ENCODE results near the gene PRKG1. TPM values are rescaled to one million over a fixed set of nuclear protein-coding genes. Genes with fewer than 3 reads are reported as not detected.
"Not testable (repeated sequence)": the region's sequence is repeated elsewhere in the genome, so short reads cannot be mapped to it uniquely, and the experiment has no call there.

Gene PRKG1
- total and polyA plus RNA-seq, 2 donors from 2014 or later: 3.6 to 14.8 TPM

- H3K9me3 ChIP-seq (ENCODE audit: control insufficient read depth in 2 of 3, insufficient read depth in 1 of 3, low read length in 3 of 3): no peaks in the 10 kb centered on the region
- no peak for DNase-seq
- no peaks in the 10 kb centered on the region for H3K27me3 ChIP-seq (ENCODE audit: control insufficient read depth, insufficient read depth, low read length)
- no peak overlapping the region for H3K9ac ChIP-seq (ENCODE audit: low read length in 3 of 3)
- no peak for FAIRE-seq
- TF ChIP-seq, protein P1, sequence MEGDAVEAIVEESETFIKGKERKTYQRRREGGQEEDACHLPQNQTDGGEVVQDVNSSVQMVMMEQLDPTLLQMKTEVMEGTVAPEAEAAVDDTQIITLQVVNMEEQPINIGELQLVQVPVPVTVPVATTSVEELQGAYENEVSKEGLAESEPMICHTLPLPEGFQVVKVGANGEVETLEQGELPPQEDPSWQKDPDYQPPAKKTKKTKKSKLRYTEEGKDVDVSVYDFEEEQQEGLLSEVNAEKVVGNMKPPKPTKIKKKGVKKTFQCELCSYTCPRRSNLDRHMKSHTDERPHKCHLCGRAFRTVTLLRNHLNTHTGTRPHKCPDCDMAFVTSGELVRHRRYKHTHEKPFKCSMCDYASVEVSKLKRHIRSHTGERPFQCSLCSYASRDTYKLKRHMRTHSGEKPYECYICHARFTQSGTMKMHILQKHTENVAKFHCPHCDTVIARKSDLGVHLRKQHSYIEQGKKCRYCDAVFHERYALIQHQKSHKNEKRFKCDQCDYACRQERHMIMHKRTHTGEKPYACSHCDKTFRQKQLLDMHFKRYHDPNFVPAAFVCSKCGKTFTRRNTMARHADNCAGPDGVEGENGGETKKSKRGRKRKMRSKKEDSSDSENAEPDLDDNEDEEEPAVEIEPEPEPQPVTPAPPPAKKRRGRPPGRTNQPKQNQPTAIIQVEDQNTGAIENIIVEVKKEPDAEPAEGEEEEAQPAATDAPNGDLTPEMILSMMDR (IDR thresholded peaks at IDR 0.05; ENCODE audit: borderline replicate concordance, extremely low read depth, insufficient read depth): no peak
- H3K27ac ChIP-seq (ENCODE audit: low read depth in 2 of 2, low read length in 2 of 2): no peak overlapping the region
- no peak overlapping the region for H3K4me3 ChIP-seq (ENCODE audit: low read length in 3 of 3)
- intact Hi-C loops (cut with DNase I): no loop called here
- H3K36me3 ChIP-seq (ENCODE audit: control insufficient read depth in 2 of 3, insufficient read depth in 3 of 3, low read length in 3 of 3): no peaks in the 10 kb centered on the region
- no peaks in the 10 kb centered on the region for H3K4me1 ChIP-seq (ENCODE audit: control insufficient read depth in 2 of 3, insufficient read depth in 2 of 3, low read depth in 1 of 3, low read length in 3 of 3)
Observed at GRCh38 chr10:51159841-51160240, 85.6 kb downstream of the PRKG1 start.

- Histone ChIP-seq H3K9me3 (ENCODE audit: control insufficient read depth in 2 of 3, insufficient read depth in 1 of 3, low read length in 3 of 3) (no peaks in the 10 kb centered on the region), H3K4me3 (ENCODE audit: low read length in 3 of 3) (no peak overlapping the region), H3K9ac (ENCODE audit: low read length in 3 of 3) (no peak overlapping the region), H3K36me3 (ENCODE audit: control insufficient read depth in 2 of 3, insufficient read depth in 3 of 3, low read length in 3 of 3) (no peaks in the 10 kb centered on the region), H3K27ac (ENCODE audit: low read depth in 2 of 2, low read length in 2 of 2) (no peak overlapping the region), H3K27me3 (ENCODE audit: control insufficient read depth, insufficient read depth, low read length) (no peaks in the 10 kb centered on the region), H3K4me1 (ENCODE audit: control insufficient read depth in 2 of 3, insufficient read depth in 2 of 3, low read depth in 1 of 3, low read length in 3 of 3) (no peaks in the 10 kb centered on the region)
- FAIRE-seq: no peak
- DNase-seq: no peak
- TF ChIP-seq, protein P1 (IDR thresholded peaks at IDR 0.05; ENCODE audit: borderline replicate concordance, extremely low read depth, insufficient read depth): no peak
- intact Hi-C loops (cut with DNase I): no loop called here
Observed at GRCh38 chr10:51162002-51162401, 87.7 kb downstream of the PRKG1 start.

DNA sequence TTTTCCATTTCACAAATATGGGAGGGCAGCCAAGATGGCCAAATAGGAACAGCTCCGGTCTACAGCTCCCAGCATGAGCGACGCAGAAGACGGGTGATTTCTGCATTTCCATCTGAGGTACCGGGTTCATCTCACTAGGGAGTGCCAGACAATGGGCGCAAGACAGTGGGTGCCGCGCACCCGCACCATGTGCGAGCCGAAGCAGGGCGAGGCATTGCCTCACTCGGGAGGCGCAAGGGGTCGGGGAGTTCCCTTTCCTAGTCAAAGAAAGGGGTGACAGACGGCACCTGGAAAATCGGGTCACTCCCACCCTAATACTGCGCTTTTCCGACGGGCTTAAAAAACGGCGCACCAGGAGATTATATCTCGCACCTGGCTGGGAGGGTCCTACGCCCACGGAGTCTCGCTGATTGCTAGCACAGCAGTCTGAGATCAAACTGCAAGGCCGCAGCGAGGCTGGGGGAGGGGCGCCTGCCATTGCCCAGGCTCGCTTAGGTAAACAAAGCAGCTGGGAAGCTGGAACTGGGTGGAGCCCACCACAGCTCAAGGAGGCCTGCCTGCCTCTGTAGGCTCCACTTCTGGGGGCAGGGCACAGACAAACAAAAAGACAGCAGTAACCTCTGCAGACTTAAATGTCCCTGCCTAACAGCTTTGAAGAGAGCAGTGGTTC, 89.2 kb downstream of the PRKG1 start:
- H3K9ac ChIP-seq (ENCODE audit: low read length in 3 of 3); H3K27me3 ChIP-seq (ENCODE audit: control insufficient read depth, insufficient read depth, low read length); H3K4me3 ChIP-seq (ENCODE audit: low read length in 3 of 3); FAIRE-seq; intact Hi-C loops (cut with DNase I); H3K9me3 ChIP-seq (ENCODE audit: control insufficient read depth in 2 of 3, insufficient read depth in 1 of 3, low read length in 3 of 3); H3K36me3 ChIP-seq (ENCODE audit: control insufficient read depth in 2 of 3, insufficient read depth in 3 of 3, low read length in 3 of 3); DNase-seq; H3K27ac ChIP-seq (ENCODE audit: low read depth in 2 of 2, low read length in 2 of 2); H3K4me1 ChIP-seq (ENCODE audit: control insufficient read depth in 2 of 3, insufficient read depth in 2 of 3, low read depth in 1 of 3, low read length in 3 of 3): not testable (repeated sequence)

DNA sequence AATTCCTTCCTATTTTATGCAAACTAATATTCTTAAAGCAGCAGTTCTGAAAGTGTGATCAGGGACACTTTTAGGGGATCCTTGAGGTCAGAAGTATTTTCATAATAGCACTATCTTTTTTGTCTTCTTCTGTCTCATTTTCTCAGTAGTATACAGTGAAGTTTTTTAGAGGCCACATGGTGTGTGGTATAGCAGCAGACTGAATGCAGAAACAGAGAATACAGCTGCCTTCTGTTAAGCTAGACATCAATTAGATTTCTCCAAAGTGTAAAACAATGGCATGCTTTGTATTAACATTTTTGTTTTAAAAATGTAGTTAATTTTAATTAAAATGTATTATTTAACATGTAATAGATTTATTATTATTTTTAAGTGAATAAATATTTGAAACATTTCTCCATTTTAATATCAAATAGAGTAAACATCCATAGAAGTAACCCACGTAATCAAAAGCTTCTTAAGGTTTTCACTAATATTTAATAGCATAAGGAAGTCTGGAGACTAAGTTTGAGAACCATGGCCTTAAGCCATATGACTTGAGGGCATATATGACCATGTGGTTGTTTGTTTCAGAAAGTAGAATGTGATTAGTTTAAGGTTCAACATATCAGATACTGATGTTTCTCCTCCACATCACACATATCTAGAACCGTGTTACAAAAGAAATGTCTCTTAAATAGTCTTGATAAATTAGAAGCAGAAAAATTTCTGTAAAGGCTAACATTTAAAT, 94.0 kb downstream of the PRKG1 start:
- FAIRE-seq (peak; percentile 49), DNase-seq (no peak)
- H3K4me1 ChIP-seq (ENCODE audit: control insufficient read depth in 2 of 3, insufficient read depth in 2 of 3, low read depth in 1 of 3, low read length in 3 of 3): no peaks in the 10 kb centered on the region
- H3K36me3 ChIP-seq (ENCODE audit: control insufficient read depth in 2 of 3, insufficient read depth in 3 of 3, low read length in 3 of 3): no peaks in the 10 kb centered on the region
- no peak overlapping the region for H3K9ac ChIP-seq (ENCODE audit: low read length in 3 of 3)
- H3K27me3 ChIP-seq (ENCODE audit: control insufficient read depth, insufficient read depth, low read length): no peaks in the 10 kb centered on the region
- TF ChIP-seq, protein P1 (IDR thresholded peaks at IDR 0.05; ENCODE audit: borderline replicate concordance, extremely low read depth, insufficient read depth): no peak
- intact Hi-C loops (cut with DNase I): no loop called here
- no peak overlapping the region for H3K27ac ChIP-seq (ENCODE audit: low read depth in 2 of 2, low read length in 2 of 2)
- H3K9me3 ChIP-seq (ENCODE audit: control insufficient read depth in 2 of 3, insufficient read depth in 1 of 3, low read length in 3 of 3): no peaks in the 10 kb centered on the region
- no peak overlapping the region for H3K4me3 ChIP-seq (ENCODE audit: low read length in 3 of 3)
